KG1 (cell line): ENCODE measurements around the gene ARHGEF17.
A peak's percentile ranks its signal among the peaks of the same experiment; 100 is the strongest.

ENCODE experiments used
- DNase-seq: peaks from one replicate; lab custom pipeline; 2025; lab: John Stamatoyannopoulos, UW

The ARHGEF17 gene

DNA sequence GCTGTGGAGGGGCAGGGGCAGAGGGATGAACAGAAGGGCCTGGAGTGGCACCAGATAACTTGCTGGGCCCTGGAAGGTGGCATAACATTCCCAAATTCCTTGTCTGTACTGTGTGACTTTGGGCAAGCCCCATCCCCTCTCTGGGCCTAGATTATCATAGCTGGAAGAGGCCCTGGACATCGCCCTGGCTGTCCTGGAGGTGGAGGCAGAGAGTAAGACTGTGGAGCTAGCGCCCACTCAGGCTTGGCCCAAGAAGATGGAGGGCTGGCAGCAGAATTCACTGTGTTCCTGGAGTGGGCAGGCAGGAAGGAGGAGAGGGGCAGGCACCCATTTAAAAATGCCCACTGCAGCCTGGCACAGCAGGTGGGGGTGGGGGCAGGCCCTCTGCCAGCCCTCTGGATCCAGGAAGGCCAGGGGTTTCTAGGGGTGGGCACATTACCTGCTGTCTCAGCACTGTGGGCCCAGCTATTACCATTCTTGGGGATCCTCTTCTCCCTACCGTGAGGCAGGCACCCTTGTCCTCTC is 22.6 kb downstream of the ARHGEF17 start:
- DNase-seq, result no peak

- no peak for DNase-seq
Observed at GRCh38 chr11:73331138-73331916, 23.3 kb downstream of the ARHGEF17 start.

- no peak for DNase-seq
Observed at GRCh38 chr11:73333173-73333572, 25.1 kb downstream of the ARHGEF17 start.

DNA sequence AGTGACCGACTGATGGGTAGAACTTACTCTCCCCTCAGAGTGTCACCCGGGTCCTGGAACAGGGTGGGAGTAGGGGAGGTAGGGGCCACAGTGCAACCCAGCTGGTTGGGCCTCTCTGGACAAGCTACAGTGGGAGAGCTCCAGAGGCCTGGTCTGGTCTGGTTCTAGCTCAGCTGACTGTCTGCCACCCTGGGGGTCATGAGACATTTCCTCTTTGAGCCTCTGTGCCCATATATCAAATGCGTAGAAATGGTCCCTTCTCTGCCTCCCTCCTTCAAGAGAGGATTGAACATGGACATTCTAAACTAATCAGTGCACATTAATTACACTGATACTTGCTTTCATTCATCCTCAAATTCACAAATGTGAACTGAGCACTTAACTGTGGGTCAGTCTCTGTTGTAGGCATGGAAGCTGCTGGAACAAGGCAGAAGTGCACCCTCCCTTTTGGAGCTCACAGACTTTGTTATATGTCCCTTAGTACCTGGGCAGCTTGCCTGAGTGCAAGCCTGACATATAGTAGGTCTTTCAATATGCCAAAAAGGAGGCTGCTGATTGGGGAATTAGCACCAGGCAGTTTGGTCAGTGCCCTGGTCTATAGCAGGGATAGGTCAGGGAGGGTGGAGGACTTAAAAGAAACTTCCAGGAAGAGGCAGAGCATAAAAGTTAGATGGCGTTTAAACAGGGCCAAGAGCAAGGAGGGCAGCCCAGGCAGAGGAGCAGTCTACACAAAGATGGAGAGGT is 25.7 kb downstream of the ARHGEF17 start:
- no peak for DNase-seq

DNA sequence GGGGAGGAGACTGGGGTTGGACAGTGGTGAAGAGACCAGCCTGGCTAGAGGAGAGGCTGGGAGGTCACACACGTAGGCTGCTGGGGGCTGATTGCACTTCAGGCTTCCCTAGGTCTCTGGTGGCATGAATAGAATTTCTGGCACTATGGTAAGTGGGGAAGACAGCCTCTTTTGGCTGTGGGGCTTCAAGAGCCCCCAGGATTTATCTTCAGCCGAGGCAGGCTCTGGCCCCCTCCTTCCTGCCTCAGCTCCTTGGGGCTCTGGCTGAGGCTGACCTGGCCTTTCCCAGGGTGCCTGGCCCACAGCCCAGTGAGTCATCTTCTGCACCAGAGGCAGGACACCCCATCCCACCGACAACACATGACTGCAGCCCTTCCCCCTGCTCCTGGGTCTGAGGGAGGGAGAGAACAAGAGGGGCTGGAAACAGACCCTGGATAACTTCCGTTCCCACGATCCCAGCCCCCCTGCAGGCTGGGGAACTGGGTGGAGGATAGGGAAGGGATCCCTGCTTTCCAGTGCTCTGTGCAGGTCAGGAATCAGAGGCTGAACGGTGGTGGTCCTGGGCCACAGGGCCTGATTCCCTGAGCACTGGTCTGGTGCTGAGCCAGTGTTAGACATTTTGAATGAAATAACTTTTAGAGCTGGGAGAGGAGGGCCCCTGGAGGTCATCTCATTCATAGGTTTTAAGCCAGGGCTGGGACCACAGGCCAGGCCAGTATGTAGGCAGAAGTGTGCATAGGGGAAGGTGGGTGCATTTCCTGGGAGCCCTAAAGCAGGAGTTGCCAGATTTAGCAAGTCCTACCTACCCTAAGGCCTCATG is 26.5 kb downstream of the ARHGEF17 start:
- DNase-seq, result no peak

DNA sequence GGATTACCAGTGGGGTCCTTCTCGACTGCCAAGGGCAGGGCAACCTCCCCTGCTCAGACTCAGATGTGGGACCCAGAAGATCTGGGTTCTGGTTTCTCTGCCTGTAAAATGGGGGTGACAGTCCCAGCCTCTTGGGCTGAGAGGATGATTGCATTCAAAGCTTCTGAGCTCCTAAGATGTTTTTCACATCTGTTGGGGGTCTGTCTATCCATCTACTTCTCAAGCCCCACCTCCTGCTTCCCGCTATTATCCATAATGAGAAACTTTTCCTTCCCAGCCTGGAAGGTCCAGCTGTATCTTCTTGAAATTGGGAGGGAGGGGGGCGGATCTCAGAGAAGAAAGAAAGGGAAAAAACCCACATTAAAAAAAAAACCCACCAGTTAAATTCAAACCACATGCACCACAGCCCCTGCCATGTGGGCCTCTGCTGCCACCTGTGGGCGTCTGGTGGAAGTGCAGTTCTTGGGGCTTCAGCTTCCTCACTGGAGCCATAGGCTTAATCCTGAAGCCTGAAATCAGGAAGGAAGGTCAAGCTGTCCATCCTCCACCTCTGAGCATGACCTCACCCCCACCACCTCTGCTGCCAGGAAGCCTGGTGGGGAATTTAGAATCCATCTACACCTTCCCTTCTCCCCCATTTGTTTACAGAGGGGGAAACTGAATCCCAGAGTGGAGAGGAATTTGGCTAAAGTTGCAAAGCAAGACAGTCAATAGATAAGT is 27.3 kb downstream of the ARHGEF17 start:
- peak; percentile 86 for DNase-seq

DNA sequence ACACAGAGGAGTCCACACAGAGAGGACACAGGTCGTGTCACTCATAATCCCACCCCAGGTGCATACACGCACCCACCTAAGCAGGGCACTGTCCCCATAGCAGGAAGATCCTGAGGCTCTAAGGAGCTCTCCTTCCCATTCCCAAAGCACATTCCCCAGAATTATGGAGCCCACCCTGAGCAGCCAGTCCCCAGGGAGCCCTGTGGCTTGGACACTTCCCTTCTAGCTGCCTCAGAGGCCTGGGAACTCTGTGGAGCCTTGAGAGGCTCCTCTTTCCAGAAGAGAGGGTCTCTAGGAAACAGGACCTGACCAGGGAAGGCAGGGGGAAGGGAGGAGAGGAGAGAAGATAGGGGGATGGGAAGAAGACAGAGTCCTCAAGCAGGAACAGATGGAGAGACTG is 29.8 kb downstream of the ARHGEF17 start:
- DNase-seq, result no peak

DNA sequence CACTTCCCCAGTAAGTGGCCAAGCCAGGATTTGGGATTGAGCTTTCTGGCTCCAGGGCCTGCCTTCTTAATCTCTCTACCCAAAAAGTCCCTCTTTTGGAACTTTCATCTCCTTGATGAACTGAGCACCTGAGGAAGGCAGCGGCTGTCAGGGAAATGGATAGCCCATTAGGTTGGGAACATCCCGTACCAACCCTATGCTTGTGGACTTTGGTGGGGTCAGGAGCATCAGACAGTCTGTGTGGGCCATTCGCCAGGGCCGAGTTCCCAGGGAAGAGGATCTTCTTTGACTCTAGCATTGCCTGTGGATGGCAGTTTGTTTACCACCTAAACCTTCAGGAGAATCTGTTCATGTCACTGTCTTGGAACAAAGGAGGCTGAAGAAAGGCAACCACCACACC is 30.2 kb downstream of the ARHGEF17 start:
- no peak for DNase-seq

GRCh38 chr11:73340164-73340563 is 32.1 kb downstream of the ARHGEF17 start:
- no peak for DNase-seq

DNA sequence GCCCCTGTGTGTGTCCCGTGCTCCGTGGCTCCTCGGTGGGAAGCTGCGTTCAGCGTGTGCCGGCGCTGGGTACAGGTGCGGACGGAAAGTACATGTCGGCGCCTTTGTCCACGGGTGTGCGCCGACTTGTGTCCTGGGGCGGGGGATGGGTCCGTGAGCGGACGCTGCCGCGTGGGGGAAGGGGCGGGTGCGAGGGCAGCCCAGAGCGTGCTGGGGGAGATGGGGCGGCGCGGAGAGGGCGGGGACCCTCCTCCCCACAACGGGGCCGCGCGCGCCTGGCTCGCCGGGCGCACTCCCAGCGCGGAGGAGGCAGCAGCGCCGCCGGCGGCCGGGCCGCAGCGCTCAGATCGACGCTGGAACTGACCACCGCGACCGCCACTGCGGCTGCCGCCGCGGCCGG is 34.6 kb downstream of the ARHGEF17 start:
- DNase-seq, result no peak

DNA sequence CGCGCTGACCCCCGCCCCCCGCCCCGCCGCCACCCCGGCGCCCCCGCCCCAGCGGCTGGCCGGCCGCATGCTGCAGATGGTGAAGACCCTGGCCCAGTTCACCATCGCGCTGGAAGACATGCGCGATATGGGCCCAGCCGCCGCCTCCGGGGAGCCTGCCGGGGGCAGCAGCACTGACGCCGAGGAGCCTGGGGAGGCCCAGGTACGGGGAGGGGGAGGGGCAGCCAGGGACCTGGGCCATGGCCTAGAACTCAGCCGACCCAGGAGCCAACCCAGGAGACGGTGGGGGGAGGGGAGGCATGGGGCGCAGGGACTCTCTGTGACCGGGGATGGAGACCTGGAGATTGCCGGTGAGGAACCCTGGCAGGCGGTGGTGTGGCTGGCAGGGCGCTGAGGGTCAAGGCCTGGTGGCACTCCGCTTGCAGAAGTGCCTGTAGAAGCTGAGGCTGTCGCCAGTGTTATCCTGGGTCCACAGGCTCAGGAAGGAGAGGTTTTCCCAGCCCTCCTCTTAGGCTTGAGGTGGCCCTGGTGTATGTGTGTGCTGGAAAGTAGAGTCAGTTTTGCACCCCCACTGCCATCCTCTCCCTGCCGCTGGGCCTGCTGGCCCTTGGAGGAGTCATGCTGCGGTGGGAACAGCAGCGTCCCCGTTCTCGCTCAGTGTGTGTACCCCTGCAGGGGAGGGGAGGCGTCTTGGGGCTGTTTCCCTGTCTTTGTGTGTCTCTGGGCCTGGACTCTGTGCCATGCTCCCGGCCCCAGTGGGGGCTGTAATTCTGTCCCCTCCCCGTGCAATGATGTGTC is 35.2 kb downstream of the ARHGEF17 start:
- DNase-seq, result no peak

DNA sequence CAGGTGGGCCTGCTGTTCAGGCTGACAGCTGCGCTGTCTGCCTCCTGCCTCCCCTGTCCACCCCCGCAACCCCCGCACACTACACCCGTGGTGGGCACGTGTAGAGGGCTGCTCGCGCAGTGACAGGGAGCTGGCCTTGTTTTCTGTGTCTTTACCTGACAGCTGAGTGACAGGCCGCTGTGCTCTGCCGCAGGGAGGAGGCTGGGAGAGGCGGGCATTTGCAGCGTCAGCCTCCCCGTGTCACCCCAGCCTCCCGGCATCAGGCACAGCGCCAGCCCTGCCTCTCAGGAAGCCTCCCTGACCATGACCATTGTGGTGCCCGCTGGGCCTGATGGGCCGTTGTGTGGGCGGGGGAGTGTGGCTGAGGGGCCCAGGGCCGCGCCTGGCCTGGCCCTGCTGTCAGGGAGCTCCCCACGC is 36.1 kb downstream of the ARHGEF17 start:
- DNase-seq, result no peak

GRCh38 chr11:73345481-73346160 is 37.5 kb downstream of the ARHGEF17 start:
- no peak for DNase-seq

GRCh38 chr11:73346186-73346935 is 38.3 kb downstream of the ARHGEF17 start:
- no peak for DNase-seq

- DNase-seq, result no peak
Observed at GRCh38 chr11:73347067-73347466, 39.0 kb downstream of the ARHGEF17 start.

DNA sequence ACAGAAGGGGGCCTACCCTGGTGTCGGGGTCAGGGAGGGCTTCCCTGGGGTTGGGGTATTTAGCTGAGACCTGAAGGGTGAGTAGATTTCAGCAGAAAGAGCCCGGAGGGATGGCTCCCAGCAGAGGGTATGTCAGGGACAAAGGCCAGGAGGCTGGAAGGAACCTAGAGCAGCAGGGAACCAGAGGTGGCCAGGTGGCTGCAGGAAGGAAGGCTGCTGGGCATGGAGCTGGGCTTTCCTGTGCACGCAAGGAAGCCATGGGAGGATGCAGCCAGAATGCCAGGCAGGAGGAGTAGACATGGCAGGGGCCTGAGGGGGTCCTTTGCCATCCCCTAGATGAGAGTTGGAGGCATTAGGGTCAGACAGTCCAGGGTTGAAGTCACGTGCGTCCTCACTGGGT is 40.8 kb downstream of the ARHGEF17 start:
- no peak for DNase-seq

DNA sequence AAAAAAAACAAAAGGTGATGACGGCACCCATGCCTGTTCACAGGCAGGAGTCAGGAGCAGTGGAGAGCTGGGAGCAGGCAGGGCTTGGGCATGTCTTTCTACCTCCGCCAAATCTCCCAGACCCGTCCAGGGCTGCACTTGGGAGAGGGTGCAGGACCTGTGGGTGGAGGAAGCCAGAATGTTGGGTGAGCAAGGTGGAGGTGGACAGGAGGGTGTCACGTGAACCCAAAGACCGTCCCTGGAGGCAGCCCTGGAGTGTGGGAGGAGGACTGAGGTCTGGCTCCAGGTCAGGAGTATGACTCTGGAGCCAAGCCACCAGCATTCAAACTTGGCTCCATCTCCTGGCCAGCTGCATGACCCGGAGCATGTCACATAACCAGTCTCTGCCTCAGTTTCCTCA is 41.6 kb downstream of the ARHGEF17 start:
- DNase-seq, result no peak

- DNase-seq, result peak; percentile 32
Observed at GRCh38 chr11:73350908-73351636, 43.0 kb downstream of the ARHGEF17 start.

DNA sequence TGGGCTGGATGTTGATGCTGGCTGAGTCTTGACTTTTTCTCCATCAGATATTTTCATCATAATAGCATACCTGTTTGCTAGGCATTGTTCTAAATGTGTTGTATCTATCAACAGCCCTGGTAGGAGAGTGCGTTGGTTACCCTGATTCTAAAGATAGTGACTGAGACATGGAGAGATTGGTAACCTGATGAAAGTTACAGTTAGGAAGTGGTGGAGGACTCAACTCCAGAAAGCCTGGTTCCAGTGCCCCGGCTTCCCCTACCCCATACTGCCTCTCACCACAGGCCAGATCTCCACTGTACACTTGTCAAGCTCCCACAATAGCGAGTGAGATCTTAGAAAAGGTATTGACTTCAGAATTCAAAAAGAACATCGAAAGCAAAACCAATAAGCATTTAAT is 45.3 kb downstream of the ARHGEF17 start:
- no peak for DNase-seq
